H1 (cell line): ENCODE measurements around the gene THRB.

Experiments used
- CBX8 ChIP-seq: fragments of 300-800, 300-1000 bp; sonication (generic); IDR thresholded peaks from 2 replicates; pipeline ENCODE4 v1.7.1; 2016; ENCODE audit warnings: low read depth, low read length, borderline replicate concordance
- CTCF ChIP-seq, 3 experiments: IDR thresholded peaks; 1 replicate in 2 of 3; 2 replicates in 1 of 3; pipeline versions ENCODE4 v1.5.1 to v1.6.1; 2011; ENCODE audit warnings: low read length in 3 of 3, mild to moderate bottlenecking in 3 of 3, inconsistent platforms in 2 of 3, low read depth in 1 of 3, moderate library complexity in 1 of 3; ENCODE audit not compliant: insufficient read depth in 1 of 3; ENCODE audit errors: control extremely low read depth in 1 of 3
- EZH2 ChIP-seq: fragments of 200-600 bp; sonication (generic); IDR thresholded peaks from 2 replicates; pipeline ENCODE4 v1.7.1; 2012; ENCODE audit warnings: low read depth, mild to moderate bottlenecking, moderate library complexity, low read length, inconsistent platforms; ENCODE audit not compliant: severe bottlenecking
- GABPA ChIP-seq: IDR thresholded peaks from 2 replicates; pipeline ENCODE4 v1.6.1; 2011; ENCODE audit warnings: mild to moderate bottlenecking, low read length, moderate library complexity, borderline replicate concordance; ENCODE audit not compliant: insufficient read depth
- MAFK ChIP-seq: IDR thresholded peaks from 2 replicates; pipeline ENCODE4 v1.6.1; 2012; ENCODE audit warnings: low read depth, mild to moderate bottlenecking, improper control_type of control experiment, low read length
- NRF1 ChIP-seq: IDR thresholded peaks from 2 replicates; pipeline ENCODE4 v1.6.1; 2011; ENCODE audit warnings: mild to moderate bottlenecking, low read depth, low read length, improper control_type of control experiment
- POLR2A ChIP-seq, 2 experiments: IDR thresholded peaks; 1 replicate in 1 of 2; 2 replicates in 1 of 2; pipeline ENCODE4 v1.6.1; 2011; ENCODE audit warnings: low read depth in 2 of 2, low read length in 2 of 2, mild to moderate bottlenecking in 2 of 2; ENCODE audit errors: control extremely low read depth in 1 of 2
- POLR2AphosphoS5 ChIP-seq: IDR thresholded peaks from 2 replicates; pipeline ENCODE4 v1.6.1; 2011; ENCODE audit warnings: low read depth, low read length
- SIN3A ChIP-seq, 2 experiments: IDR thresholded peaks in 1 of 2; conservative IDR thresholded peaks in 1 of 2; 2 replicates each; pipeline ENCODE4 v1.6.1; 2011 to 2012; ENCODE audit warnings: low read length in 2 of 2, improper control_type of control experiment in 1 of 2, low read depth in 1 of 2, mild to moderate bottlenecking in 1 of 2
- SRF ChIP-seq: IDR thresholded peaks from 2 replicates; pipeline ENCODE4 v1.6.1; 2011; ENCODE audit warnings: mild to moderate bottlenecking, low read depth, low read length, moderate library complexity
- TAF1 ChIP-seq: IDR thresholded peaks from 2 replicates; pipeline ENCODE4 v1.6.1; 2011; ENCODE audit warnings: mild to moderate bottlenecking, low read depth, low read length
- USF2 ChIP-seq: IDR thresholded peaks from 2 replicates; pipeline ENCODE4 v1.6.1; 2011; ENCODE audit warnings: low read length, improper control_type of control experiment
- ZNF274 ChIP-seq: IDR thresholded peaks from 2 replicates; pipeline ENCODE4 v1.7.0; 2012; ENCODE audit warnings: low read length, borderline replicate concordance; ENCODE audit errors: extremely low read depth

GRCh38 chr3:24360957-24361356 lies 133.7 kb downstream of the THRB start:
- TF ChIP-seq GABPA = no peak
- no peak for TF ChIP-seq CTCF (IDR thresholded peaks at IDR 0.05; ENCODE audit: control extremely low read depth in 1 of 3, insufficient read depth in 1 of 3, low read depth in 1 of 3, low read length in 3 of 3)
- no peak for TF ChIP-seq MAFK
- TF ChIP-seq SRF = no peak
- no peak for TF ChIP-seq TAF1
- no peak for TF ChIP-seq POLR2AphosphoS5
- no peak for TF ChIP-seq EZH2
- TF ChIP-seq CBX8 = no peak
- TF ChIP-seq SIN3A (conservative IDR thresholded peaks at IDR 0.05 in 1 of 2, IDR thresholded peaks at IDR 0.05 in 1 of 2; ENCODE audit: low read depth in 1 of 2, low read length in 2 of 2) = no peak
- TF ChIP-seq USF2 = no peak
- no peak for TF ChIP-seq NRF1
- TF ChIP-seq ZNF274 = no peak
- TF ChIP-seq POLR2A (IDR thresholded peaks at IDR 0.05; ENCODE audit: control extremely low read depth in 1 of 2, low read depth in 2 of 2, low read length in 2 of 2) = no peak
